Measurements from ENCODE around the gene LAMTOR1. TPM values are rescaled to one million over a fixed set of nuclear protein-coding genes. Genes with fewer than 3 reads are reported as not detected.

Gene LAMTOR1
- total RNA-seq, 4 donors from 2014 or later, result 86.6 to 132 (median 88.1) TPM

DNA sequence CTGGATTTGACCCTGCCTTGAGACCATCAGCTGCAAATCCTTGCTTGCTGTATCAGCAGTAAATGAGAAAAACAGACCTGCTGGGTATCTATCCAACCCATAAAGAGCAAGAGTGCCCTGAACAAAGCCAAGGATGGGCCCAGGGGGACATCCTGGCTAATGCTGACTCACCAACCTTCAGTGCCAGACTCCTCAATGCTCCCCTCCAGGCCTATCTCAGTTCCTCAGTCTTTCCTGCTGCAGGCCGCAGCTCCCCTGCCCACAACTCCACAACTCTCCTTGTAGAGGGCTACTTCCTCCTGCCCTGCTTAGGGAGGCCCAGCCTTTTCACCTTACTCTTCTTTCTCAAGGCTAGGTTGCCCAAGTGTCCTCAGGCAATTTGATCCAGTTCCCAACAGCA lies 2.6 kb downstream of the LAMTOR1 start:
- H3K9me3 ChIP-seq, result no peaks in the 10 kb centered on the region
- H3K27me3 ChIP-seq, result no peaks in the 10 kb centered on the region
- peaks cover 0 to 39% (median 0%) of the 10 kb centered on the region in 3 donors for H3K36me3 ChIP-seq
- no peak overlapping the region for H3K4me3 ChIP-seq
- peaks cover 0 to 30% (median 8%) of the 10 kb centered on the region in 4 donors for H3K4me1 ChIP-seq
- DNase-seq, result no peak
- peak overlapping the region in 1 of 4 donors; percentile 4 for H3K27ac ChIP-seq
- TF ChIP-seq, protein P1, sequence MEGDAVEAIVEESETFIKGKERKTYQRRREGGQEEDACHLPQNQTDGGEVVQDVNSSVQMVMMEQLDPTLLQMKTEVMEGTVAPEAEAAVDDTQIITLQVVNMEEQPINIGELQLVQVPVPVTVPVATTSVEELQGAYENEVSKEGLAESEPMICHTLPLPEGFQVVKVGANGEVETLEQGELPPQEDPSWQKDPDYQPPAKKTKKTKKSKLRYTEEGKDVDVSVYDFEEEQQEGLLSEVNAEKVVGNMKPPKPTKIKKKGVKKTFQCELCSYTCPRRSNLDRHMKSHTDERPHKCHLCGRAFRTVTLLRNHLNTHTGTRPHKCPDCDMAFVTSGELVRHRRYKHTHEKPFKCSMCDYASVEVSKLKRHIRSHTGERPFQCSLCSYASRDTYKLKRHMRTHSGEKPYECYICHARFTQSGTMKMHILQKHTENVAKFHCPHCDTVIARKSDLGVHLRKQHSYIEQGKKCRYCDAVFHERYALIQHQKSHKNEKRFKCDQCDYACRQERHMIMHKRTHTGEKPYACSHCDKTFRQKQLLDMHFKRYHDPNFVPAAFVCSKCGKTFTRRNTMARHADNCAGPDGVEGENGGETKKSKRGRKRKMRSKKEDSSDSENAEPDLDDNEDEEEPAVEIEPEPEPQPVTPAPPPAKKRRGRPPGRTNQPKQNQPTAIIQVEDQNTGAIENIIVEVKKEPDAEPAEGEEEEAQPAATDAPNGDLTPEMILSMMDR (IDR thresholded peaks at IDR 0.05), result no peak
- no peak for TF ChIP-seq POLR2A (IDR thresholded peaks at IDR 0.05)

GRCh38 chr11:72100009-72100408 lies 3.1 kb downstream of the LAMTOR1 start:
- H3K36me3 ChIP-seq, result peaks cover 0 to 44% (median 0%) of the 10 kb centered on the region in 3 donors
- no peak for TF ChIP-seq POLR2A (IDR thresholded peaks at IDR 0.05)
- TF ChIP-seq, protein P1 (IDR thresholded peaks at IDR 0.05), result no peak
- DNase-seq, result no peak
- no peaks in the 10 kb centered on the region for H3K27me3 ChIP-seq
- no peak overlapping the region for H3K27ac ChIP-seq
- H3K9me3 ChIP-seq, result no peaks in the 10 kb centered on the region
- no peak overlapping the region for H3K4me3 ChIP-seq
- H3K4me1 ChIP-seq, result peaks cover 0 to 30% (median 8%) of the 10 kb centered on the region in 4 donors

GRCh38 chr11:72098741-72099140 lies 4.4 kb downstream of the LAMTOR1 start:
- Histone ChIP-seq H3K27me3 (no peaks in the 10 kb centered on the region), H3K9me3 (no peaks in the 10 kb centered on the region), H3K4me1 (peaks cover 0 to 26% (median 8%) of the 10 kb centered on the region in 4 donors), H3K27ac (no peak overlapping the region), H3K4me3 (no peak overlapping the region), H3K36me3 (peaks cover 0 to 53% (median 0%) of the 10 kb centered on the region in 3 donors)
- TF ChIP-seq, protein P1 (IDR thresholded peaks at IDR 0.05), result no peak
- no peak for TF ChIP-seq POLR2A (IDR thresholded peaks at IDR 0.05)
- DNase-seq, result no peak

GRCh38 chr11:72091292-72091691 lies 11.8 kb downstream of the LAMTOR1 start:
- H3K36me3 ChIP-seq, result peaks cover 0 to 26% (median 0%) of the 10 kb centered on the region in 3 donors
- no peak for TF ChIP-seq POLR2A (IDR thresholded peaks at IDR 0.05)
- TF ChIP-seq, protein P1 (IDR thresholded peaks at IDR 0.05), result peak; percentile 59 to 96 (median 88)
- H3K9me3 ChIP-seq, result no peaks in the 10 kb centered on the region
- no peaks in the 10 kb centered on the region for H3K27me3 ChIP-seq
- no peak overlapping the region for H3K4me3 ChIP-seq
- H3K4me1 ChIP-seq, result peaks cover 0 to 9% (median 0%) of the 10 kb centered on the region in 4 donors
- peak; percentile 73 to 88 (median 79) for DNase-seq
- H3K27ac ChIP-seq, result peak overlapping the region in 1 of 4 donors; percentile 31

GRCh38 chr11:72088076-72088808 lies 14.9 kb downstream of the LAMTOR1 start:
- H3K36me3 ChIP-seq, result peaks cover 0 to 5% (median 0%) of the 10 kb centered on the region in 3 donors
- no peak overlapping the region for H3K27ac ChIP-seq
- H3K4me3 ChIP-seq, result no peak overlapping the region
- H3K9me3 ChIP-seq, result no peaks in the 10 kb centered on the region
- TF ChIP-seq, protein P1 (IDR thresholded peaks at IDR 0.05), result no peak
- no peak for TF ChIP-seq POLR2A (IDR thresholded peaks at IDR 0.05)
- no peak for DNase-seq
- no peaks in the 10 kb centered on the region for H3K27me3 ChIP-seq
- H3K4me1 ChIP-seq, result peaks cover 0 to 9% (median 0%) of the 10 kb centered on the region in 4 donors

All from Peyer's patch (tissue), 4 donors.